NCI-H146 treated with DMSO at 0.1 percent for 48 hours (cell line): Measurements from ENCODE around the gene NDUFB4.
"Not testable (repeated sequence)": the region's sequence is repeated elsewhere in the genome, so short reads cannot be mapped to it uniquely, and the experiment has no call there.

Experiments used
- DNase-seq: peaks from one replicate; lab custom pipeline; 2025; ENCODE audit not compliant: unreplicated experiment; lab: John Stamatoyannopoulos, UW

Gene NDUFB4

GRCh38 chr3:120637851-120638559 lies 41.9 kb downstream of the NDUFB4 start:
- no peak for DNase-seq

GRCh38 chr3:120638820-120639219 lies 42.7 kb downstream of the NDUFB4 start:
- DNase-seq, result not testable (repeated sequence)

- DNase-seq, result no peak
Measured at GRCh38 chr3:120640231-120640630, 44.1 kb downstream of the NDUFB4 start.

- DNase-seq, result no peak
Measured at GRCh38 chr3:120641696-120642246, 45.6 kb downstream of the NDUFB4 start.

GRCh38 chr3:120642368-120642948 lies 46.3 kb downstream of the NDUFB4 start:
- DNase-seq, result no peak

GRCh38 chr3:120645083-120645845 lies 49.1 kb downstream of the NDUFB4 start:
- DNase-seq, result no peak

GRCh38 chr3:120646771-120647432 lies 50.8 kb downstream of the NDUFB4 start:
- DNase-seq, result no peak

GRCh38 chr3:120648290-120648689 lies 52.2 kb downstream of the NDUFB4 start:
- DNase-seq, result no peak

- no peak for DNase-seq
Measured at GRCh38 chr3:120649830-120650233, 53.7 kb downstream of the NDUFB4 start.

GRCh38 chr3:120650311-120650710 lies 54.2 kb downstream of the NDUFB4 start:
- no peak for DNase-seq
